Hepatocyte (in vitro differentiated cells): ENCODE results near the gene DOCK7. TPM values are rescaled to one million over a fixed set of nuclear protein-coding genes. Genes with fewer than 3 reads are reported as not detected.
A peak's percentile ranks its signal among the peaks of the same experiment; 100 is the strongest.

Experiments
- DNase-seq: peaks from one replicate; pipeline ENCODE4 v3.0.0-alpha.2; 2016; ENCODE audit warnings: low spot score
- H2AFZ ChIP-seq: fragments of 200-600 bp; sonication (generic); 2 replicates; pipeline ENCODE4 v1.6.0; 2016; ENCODE audit warnings: antibody characterized with exemption, mild to moderate bottlenecking
- H3K27ac ChIP-seq: fragments of 200-600 bp; sonication (generic); 2 replicates; pipeline ENCODE4 v1.5.1; 2016; ENCODE audit warnings: mild to moderate bottlenecking
- H3K27me3 ChIP-seq: fragments of 200-600 bp; sonication (generic); 2 replicates; pipeline ENCODE4 v1.6.1; 2016
- H3K36me3 ChIP-seq: fragments of 200-600 bp; sonication (generic); replicated peaks from 2 replicates; pipeline ENCODE4 v1.5.1; 2016; ENCODE audit warnings: low read depth; ENCODE audit not compliant: insufficient read depth
- H3K4me1 ChIP-seq: fragments of 200-600 bp; sonication (generic); 2 replicates; pipeline ENCODE4 v1.5.1; 2016; ENCODE audit warnings: mild to moderate bottlenecking, moderate library complexity; ENCODE audit not compliant: insufficient read depth
- H3K4me2 ChIP-seq: fragments of 200-600 bp; sonication (generic); 2 replicates; pipeline ENCODE4 v1.6.0; 2016
- H3K4me3 ChIP-seq: fragments of 200-600 bp; sonication (generic); 2 replicates; pipeline ENCODE4 v1.5.1; 2016; ENCODE audit warnings: mild to moderate bottlenecking
- H3K79me2 ChIP-seq: fragments of 200-600 bp; sonication (generic); 2 replicates; pipeline ENCODE4 v1.6.0; 2017; ENCODE audit warnings: mild to moderate bottlenecking
- H3K9me2 ChIP-seq: fragments of 200-600 bp; sonication (generic); replicated peaks from 2 replicates; pipeline ENCODE4 v1.6.0; 2017; ENCODE audit warnings: mild to moderate bottlenecking; ENCODE audit not compliant: insufficient read depth
- H3K9me3 ChIP-seq: fragments of 200-600 bp; sonication (generic); 2 replicates; pipeline ENCODE4 v1.5.1; 2016; ENCODE audit warnings: low read depth, mild to moderate bottlenecking
- H4K20me1 ChIP-seq: fragments of 200-600 bp; sonication (generic); 2 replicates; pipeline ENCODE4 v1.6.0; 2016; ENCODE audit warnings: mild to moderate bottlenecking; ENCODE audit not compliant: insufficient read depth, poor library complexity, severe bottlenecking
- EZH2 ChIP-seq: fragments of 200-600 bp; sonication (generic); IDR thresholded peaks from 2 replicates; pipeline ENCODE4 v1.6.1; 2016; ENCODE audit warnings: antibody characterized with exemption, mild to moderate bottlenecking, borderline replicate concordance
- EZH2phosphoT487 ChIP-seq: fragments of 200-600 bp; sonication (generic); IDR thresholded peaks from one replicate; pipeline ENCODE4 v1.6.1; 2018; ENCODE audit warnings: antibody characterized with exemption, mild to moderate bottlenecking, low read depth, moderate library complexity; ENCODE audit not compliant: unreplicated experiment, severe bottlenecking
- WGBS: methylation state at CpG from one replicate; pipeline ENCODE4 v1.1.6; 2016; ENCODE audit warnings: low lambda C conversion rate; ENCODE audit errors: missing lambda C conversion rate; 5-methylcytosine and 5-hydroxymethylcytosine counted together
- polyA plus RNA-seq: library from polyadenylated mRNA; unstranded; fragments of >200 nt; fragmentation: Nextera tagmentation; extraction: Ambion mirVana; gene quantifications from 2 replicates; pipeline ENCODE4 v1.2.1, GENCODE V29; 2016
- total RNA-seq: library from RNA; depleted of rRNA; stranded (reverse); fragments of >200 nt; gene quantifications from 2 replicates; pipeline ENCODE4 v1.2.3, GENCODE V29; 2014
- TF ChIP-seq, protein P1 (sequence below): fragments of 200-600 bp; sonication (generic); IDR thresholded peaks from 2 replicates; pipeline ENCODE4 v1.5.1; 2016; ENCODE audit warnings: antibody characterized with exemption, mild to moderate bottlenecking; ENCODE audit not compliant: poor library complexity

The DOCK7 gene
- total and polyA plus RNA-seq, 2 experiments from 2014 or later: 22.4 to 53.4 TPM

DNA sequence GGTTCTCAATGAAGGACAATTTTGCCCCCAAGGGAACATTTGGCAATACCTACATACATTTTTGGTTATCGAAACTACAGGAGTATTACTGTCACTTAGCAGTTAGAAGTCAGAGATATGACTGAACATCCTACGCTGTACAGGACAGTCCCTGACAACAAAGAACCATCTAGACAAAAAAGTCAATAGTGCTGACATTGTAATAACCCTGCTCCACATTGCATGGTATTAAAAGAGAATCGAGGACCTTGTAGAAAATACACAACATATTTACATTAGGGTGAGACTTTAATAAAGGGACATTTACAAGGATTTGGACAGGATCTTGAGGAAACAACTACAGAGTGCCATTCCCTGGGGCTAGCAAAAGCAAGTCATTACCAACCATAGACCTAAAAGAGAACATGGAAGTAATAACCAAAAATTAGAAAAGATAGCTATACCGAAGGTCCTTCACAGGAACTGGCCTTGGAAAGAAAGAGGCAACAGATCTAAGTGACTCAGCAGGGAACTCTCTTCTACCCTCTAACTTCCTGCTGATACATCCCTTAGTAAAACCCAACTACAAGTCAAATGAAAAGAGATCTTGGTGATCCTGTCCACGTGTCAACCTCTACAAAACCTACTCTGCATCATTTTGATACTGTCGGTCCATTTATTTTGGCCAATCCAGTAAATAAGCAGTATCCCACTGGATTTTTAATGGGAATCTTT, 50.6 kb downstream of the DOCK7 start:
- Histone ChIP-seq H3K27me3 (no peaks in the 10 kb centered on the region), H3K9me2 (no peaks in the 10 kb centered on the region), H3K4me2 (no peak overlapping the region), H3K36me3 (peaks cover 9% of the 10 kb centered on the region), H2AFZ (no peak overlapping the region), H3K79me2 (no peaks in the 10 kb centered on the region), H3K27ac (no peak overlapping the region), H3K4me1 (no peaks in the 10 kb centered on the region), H3K4me3 (no peak overlapping the region), H3K9me3 (peaks cover 8% of the 10 kb centered on the region), H4K20me1 (no peaks in the 10 kb centered on the region)
- DNase-seq: no peak
- TF ChIP-seq EZH2phosphoT487: no peak
- TF ChIP-seq, protein P1, sequence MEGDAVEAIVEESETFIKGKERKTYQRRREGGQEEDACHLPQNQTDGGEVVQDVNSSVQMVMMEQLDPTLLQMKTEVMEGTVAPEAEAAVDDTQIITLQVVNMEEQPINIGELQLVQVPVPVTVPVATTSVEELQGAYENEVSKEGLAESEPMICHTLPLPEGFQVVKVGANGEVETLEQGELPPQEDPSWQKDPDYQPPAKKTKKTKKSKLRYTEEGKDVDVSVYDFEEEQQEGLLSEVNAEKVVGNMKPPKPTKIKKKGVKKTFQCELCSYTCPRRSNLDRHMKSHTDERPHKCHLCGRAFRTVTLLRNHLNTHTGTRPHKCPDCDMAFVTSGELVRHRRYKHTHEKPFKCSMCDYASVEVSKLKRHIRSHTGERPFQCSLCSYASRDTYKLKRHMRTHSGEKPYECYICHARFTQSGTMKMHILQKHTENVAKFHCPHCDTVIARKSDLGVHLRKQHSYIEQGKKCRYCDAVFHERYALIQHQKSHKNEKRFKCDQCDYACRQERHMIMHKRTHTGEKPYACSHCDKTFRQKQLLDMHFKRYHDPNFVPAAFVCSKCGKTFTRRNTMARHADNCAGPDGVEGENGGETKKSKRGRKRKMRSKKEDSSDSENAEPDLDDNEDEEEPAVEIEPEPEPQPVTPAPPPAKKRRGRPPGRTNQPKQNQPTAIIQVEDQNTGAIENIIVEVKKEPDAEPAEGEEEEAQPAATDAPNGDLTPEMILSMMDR: no peak
- no peak for TF ChIP-seq EZH2
- 94% methylated on average over 6 of the region's 6 CpGs for WGBS

DNA sequence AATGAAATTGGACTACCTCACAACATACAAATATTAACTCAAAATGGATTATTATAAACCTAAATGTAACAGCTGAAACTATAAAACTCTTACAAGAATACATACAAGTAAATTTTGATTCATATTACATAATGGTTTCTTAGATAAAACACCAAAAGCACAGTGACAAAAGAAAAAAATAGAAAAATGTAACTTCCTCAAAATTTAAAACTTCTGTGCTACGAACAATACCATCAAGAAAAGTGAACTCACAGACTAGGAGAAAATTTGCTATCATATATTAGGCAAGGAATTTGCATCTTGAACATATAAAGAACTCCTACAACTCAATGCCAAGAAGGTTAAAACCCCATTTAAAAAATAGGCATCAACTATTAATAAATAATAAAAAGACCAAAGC, 59.7 kb downstream of the DOCK7 start:
- Histone ChIP-seq H3K9me3 (peaks cover 3% of the 10 kb centered on the region), H3K4me3 (no peak overlapping the region), H3K79me2 (peaks cover 4% of the 10 kb centered on the region), H3K4me2 (no peak overlapping the region), H2AFZ (no peak overlapping the region), H3K27ac (no peak overlapping the region), H3K36me3 (peaks cover 5% of the 10 kb centered on the region), H4K20me1 (no peaks in the 10 kb centered on the region), H3K27me3 (no peaks in the 10 kb centered on the region), H3K9me2 (no peaks in the 10 kb centered on the region), H3K4me1 (no peaks in the 10 kb centered on the region)
- no peak for DNase-seq
- TF ChIP-seq EZH2phosphoT487 (no peak), EZH2 (no peak)
- TF ChIP-seq, protein P1: no peak
- 96% methylated on average over 1 of the region's 1 CpG for WGBS

DNA sequence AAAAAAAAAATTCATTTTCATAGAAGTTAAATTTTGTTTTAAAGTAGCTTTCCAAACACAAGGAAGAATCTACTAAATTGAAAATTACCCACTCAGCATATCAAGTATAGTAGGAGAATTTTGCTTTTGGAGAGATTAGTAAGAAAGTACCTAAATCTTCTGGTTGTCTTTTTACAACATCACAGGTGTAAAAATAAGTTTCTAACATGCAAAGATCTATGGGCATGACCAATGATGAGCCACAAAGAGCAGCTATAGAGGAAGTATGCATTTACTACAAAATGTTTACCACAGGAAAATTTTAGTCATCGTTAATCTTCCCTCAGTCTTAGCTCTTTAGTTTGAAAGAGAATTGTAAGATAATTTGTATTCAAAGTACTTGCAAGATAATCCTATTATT, 62.8 kb downstream of the DOCK7 start:
- Histone ChIP-seq H3K27ac (peak overlapping the region; percentile 21), H3K4me2 (no peak overlapping the region), H3K79me2 (peaks cover 4% of the 10 kb centered on the region), H4K20me1 (no peaks in the 10 kb centered on the region), H2AFZ (no peak overlapping the region), H3K9me3 (no peaks in the 10 kb centered on the region), H3K27me3 (no peaks in the 10 kb centered on the region), H3K9me2 (no peaks in the 10 kb centered on the region), H3K4me3 (no peak overlapping the region), H3K4me1 (no peaks in the 10 kb centered on the region), H3K36me3 (no peaks in the 10 kb centered on the region)
- DNase-seq: no peak
- WGBS: 60% methylated on average over 1 of the region's 1 CpG
- TF ChIP-seq, protein P1: no peak
- TF ChIP-seq EZH2phosphoT487 (no peak), EZH2 (no peak)
